Measurements from ENCODE around the gene SH3BP5. TPM values are rescaled to one million over a fixed set of nuclear protein-coding genes. Genes with fewer than 3 reads are reported as not detected.

SH3BP5 gene
- total RNA-seq, 2 donors from 2014 or later: 14.4 to 18.4 TPM

DNA sequence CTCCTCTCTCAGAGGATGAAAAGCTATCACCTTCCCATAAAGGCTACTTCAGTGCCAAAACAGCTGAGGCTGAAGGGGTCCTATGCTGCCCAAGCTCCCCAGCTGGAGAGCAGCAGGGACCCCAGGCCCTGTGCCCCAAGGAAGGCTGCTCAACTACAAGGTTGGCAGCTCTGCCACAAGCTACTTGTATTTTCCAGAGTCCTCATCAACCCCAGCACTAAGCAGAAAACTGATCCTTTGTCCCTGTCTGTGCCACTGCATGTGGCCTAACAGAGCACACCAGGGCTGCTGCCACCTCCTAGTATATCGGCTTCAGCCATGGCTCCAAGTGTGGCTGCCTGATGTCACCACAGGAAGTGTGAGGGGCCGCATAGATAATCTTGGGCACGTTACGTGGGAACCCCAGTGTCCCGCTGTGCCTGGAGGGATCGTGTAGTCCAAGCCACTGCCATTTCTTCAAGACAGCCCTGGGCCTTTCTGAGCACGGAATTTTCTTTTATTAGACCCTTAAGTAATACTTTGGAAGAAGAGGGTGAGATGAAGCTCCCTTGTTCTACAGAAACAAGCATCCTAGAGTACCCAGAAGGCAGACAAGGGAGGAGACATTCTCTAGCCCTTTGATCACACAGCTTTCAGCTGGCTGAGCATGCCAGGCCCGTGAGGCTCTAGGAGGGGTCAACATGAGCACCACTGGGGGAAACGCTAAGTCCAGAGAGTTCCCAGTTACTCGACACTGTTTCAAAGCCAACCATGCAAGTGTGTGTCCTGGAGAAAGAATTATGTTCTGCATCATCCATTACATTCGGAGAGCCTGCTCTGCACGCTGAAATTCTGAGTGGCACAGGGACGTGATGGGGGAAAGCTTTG lies 65.6 kb downstream of the SH3BP5 start:
- Histone ChIP-seq H3K27me3 (no peaks in the 10 kb centered on the region), H3K27ac (no peak overlapping the region), H3K4me3 (no peak overlapping the region), H3K4me1 (peaks cover 0 to 30% of the 10 kb centered on the region in 2 donors), H3K9me3 (no peaks in the 10 kb centered on the region), H3K36me3 (peaks cover 3% of the 10 kb centered on the region)
- TF ChIP-seq CTCF (IDR thresholded peaks at IDR 0.05): no peak
- peak; percentile 50 for DNase-seq (ENCODE audit: low spot score)

GRCh38 chr3:15265655-15266509 lies 66.5 kb downstream of the SH3BP5 start:
- H3K4me3 ChIP-seq: no peak overlapping the region
- H3K4me1 ChIP-seq: peaks cover 0 to 30% of the 10 kb centered on the region in 2 donors
- H3K36me3 ChIP-seq: peaks cover 12% of the 10 kb centered on the region
- no peaks in the 10 kb centered on the region for H3K9me3 ChIP-seq
- TF ChIP-seq CTCF (IDR thresholded peaks at IDR 0.05): no peak
- DNase-seq (ENCODE audit: low spot score): peak; percentile 55
- H3K27ac ChIP-seq: no peak overlapping the region
- no peaks in the 10 kb centered on the region for H3K27me3 ChIP-seq

GRCh38 chr3:15264486-15264885 lies 67.9 kb downstream of the SH3BP5 start:
- DNase-seq (ENCODE audit: low spot score): no peak
- H3K4me1 ChIP-seq: peaks cover 0 to 18% of the 10 kb centered on the region in 2 donors
- no peak overlapping the region for H3K4me3 ChIP-seq
- TF ChIP-seq CTCF (IDR thresholded peaks at IDR 0.05): no peak
- no peak overlapping the region for H3K27ac ChIP-seq
- no peaks in the 10 kb centered on the region for H3K9me3 ChIP-seq
- no peaks in the 10 kb centered on the region for H3K27me3 ChIP-seq
- H3K36me3 ChIP-seq: peaks cover 26% of the 10 kb centered on the region

GRCh38 chr3:15263926-15264325 lies 68.5 kb downstream of the SH3BP5 start:
- no peaks in the 10 kb centered on the region for H3K9me3 ChIP-seq
- no peaks in the 10 kb centered on the region for H3K27me3 ChIP-seq
- TF ChIP-seq CTCF (IDR thresholded peaks at IDR 0.05): no peak
- no peak overlapping the region for H3K27ac ChIP-seq
- H3K36me3 ChIP-seq: peaks cover 31% of the 10 kb centered on the region
- no peak for DNase-seq (ENCODE audit: low spot score)
- H3K4me1 ChIP-seq: peaks cover 0 to 13% of the 10 kb centered on the region in 2 donors
- no peak overlapping the region for H3K4me3 ChIP-seq

GRCh38 chr3:15263120-15263519 lies 69.3 kb downstream of the SH3BP5 start:
- Histone ChIP-seq H3K9me3 (no peaks in the 10 kb centered on the region), H3K27ac (no peak overlapping the region), H3K4me1 (peaks cover 0 to 6% of the 10 kb centered on the region in 2 donors), H3K4me3 (no peak overlapping the region), H3K27me3 (no peaks in the 10 kb centered on the region), H3K36me3 (peaks cover 39% of the 10 kb centered on the region)
- no peak for TF ChIP-seq CTCF (IDR thresholded peaks at IDR 0.05)
- peak; percentile 50 for DNase-seq (ENCODE audit: low spot score)

All from right atrium auricular region (tissue), 2 donors.